ENCODE data around the gene FBXO48.
"Not testable (repeated sequence)": the region's sequence is repeated elsewhere in the genome, so short reads cannot be mapped to it uniquely, and the experiment has no call there.

Gene FBXO48

DNA sequence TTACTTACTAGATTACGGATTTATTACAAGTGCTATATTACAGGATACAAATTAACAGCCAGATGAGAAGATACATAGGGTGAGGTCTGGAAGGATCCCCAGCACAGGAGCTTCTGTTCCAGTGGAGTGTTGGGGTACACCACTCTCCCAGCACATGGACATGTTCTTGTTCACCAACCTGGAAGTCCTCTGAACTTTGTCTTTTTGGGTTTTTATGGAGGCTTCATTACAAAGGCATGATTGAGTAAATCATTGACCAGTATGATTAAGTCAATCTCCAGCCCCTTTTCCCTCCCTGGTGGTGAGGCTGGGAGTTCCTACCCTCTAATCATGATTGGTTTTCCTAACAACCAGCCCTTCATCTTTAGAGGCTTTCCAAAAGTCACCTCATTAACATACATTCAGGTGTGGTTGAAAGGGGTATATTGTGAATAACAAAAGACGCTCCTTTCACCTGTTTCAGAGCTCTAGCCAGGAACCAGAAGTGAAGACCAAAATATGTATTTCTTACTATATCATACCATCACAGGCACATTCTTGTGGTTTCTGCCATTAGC lies 38.6 kb upstream of the FBXO48 start:
- TF ChIP-seq, protein P1, sequence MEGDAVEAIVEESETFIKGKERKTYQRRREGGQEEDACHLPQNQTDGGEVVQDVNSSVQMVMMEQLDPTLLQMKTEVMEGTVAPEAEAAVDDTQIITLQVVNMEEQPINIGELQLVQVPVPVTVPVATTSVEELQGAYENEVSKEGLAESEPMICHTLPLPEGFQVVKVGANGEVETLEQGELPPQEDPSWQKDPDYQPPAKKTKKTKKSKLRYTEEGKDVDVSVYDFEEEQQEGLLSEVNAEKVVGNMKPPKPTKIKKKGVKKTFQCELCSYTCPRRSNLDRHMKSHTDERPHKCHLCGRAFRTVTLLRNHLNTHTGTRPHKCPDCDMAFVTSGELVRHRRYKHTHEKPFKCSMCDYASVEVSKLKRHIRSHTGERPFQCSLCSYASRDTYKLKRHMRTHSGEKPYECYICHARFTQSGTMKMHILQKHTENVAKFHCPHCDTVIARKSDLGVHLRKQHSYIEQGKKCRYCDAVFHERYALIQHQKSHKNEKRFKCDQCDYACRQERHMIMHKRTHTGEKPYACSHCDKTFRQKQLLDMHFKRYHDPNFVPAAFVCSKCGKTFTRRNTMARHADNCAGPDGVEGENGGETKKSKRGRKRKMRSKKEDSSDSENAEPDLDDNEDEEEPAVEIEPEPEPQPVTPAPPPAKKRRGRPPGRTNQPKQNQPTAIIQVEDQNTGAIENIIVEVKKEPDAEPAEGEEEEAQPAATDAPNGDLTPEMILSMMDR (conservative IDR thresholded peaks at IDR 0.05; ENCODE audit: low read length): no peak
- no peak for DNase-seq (ENCODE audit: low read depth)
- H3K4me3 ChIP-seq (ENCODE audit: low read length): no peak overlapping the region

DNA sequence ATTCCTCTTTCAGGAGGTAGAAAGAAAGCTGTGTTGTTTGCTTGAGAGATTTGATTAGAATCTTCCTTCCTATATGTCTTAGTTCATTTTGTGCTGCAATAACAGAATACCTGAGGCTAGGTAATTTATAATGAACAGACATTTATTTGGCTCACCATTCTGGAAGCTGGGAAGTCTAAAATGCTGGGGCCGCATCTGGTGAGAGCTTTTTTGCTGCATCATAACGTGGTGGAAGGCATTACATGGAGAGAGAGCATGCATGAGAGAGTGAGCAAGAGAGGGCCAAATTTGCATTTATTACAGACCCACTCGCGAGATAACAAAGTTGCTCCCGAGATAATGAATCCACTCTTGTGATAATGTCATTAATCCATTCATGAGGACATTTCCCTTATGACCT lies 34.7 kb upstream of the FBXO48 start:
- no peak overlapping the region for H3K4me3 ChIP-seq (ENCODE audit: low read length)
- TF ChIP-seq, protein P1 (conservative IDR thresholded peaks at IDR 0.05; ENCODE audit: low read length): no peak
- DNase-seq (ENCODE audit: low read depth): no peak

DNA sequence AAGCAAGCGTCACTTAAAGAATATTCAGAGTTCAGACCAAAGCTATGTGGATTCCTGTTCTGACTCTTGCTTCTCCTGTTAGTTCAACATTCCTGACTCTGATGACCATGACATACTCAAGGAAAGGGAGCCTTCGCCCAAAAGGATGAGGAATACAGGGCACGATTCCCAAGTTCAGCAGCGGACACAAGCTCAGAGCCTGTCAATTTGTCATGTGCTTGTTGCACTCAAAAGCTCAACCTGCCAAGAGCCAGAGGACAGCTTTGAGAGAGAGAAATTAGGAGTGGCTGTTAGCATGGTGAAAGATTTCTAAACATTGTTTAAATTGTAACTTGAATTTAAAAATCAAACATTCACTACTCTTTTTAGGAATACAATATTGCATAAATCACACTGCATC lies 33.6 kb upstream of the FBXO48 start:
- H3K4me3 ChIP-seq (ENCODE audit: low read length): no peak overlapping the region
- TF ChIP-seq, protein P1 (conservative IDR thresholded peaks at IDR 0.05; ENCODE audit: low read length): no peak
- no peak for DNase-seq (ENCODE audit: low read depth)

DNA sequence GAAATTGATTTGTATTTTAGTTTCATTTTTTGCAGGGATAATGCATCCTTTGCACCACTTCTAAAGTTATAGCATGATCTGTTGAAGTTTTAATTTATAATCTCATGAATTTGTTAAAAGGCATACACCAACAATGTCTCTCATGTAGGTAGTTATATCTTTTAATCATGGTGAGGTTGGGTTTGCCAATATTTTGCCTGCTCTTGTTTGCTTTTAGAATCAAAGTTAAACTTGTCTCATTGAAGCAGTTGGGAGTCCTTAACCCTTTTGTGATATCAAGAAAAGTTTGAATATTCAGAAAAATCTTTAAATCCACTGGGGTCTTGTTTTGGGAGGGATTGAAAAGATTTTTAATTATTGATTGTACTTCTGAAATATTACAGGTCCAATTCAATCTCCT lies 32.0 kb upstream of the FBXO48 start:
- TF ChIP-seq, protein P1 (conservative IDR thresholded peaks at IDR 0.05; ENCODE audit: low read length): no peak
- no peak overlapping the region for H3K4me3 ChIP-seq (ENCODE audit: low read length)
- DNase-seq (ENCODE audit: low read depth): no peak

DNA sequence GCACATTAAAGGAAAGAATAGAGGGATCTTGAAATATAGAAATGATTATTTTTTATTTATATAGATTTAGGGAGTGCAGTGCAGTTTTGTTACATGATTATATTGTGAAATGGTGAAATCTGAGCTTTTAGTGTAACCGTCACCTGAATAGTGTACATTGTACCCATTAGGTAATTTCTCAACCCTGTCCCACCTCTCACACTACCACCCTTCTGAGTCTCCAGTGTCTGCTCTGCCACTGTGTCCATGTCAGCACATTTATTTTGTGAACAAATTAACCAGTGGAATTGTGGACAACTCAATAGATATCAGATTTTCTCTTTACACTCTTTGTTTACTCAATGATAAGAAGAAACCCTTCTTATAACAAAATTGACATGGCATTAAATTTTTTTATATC lies 24.5 kb upstream of the FBXO48 start:
- no peak for DNase-seq (ENCODE audit: low read depth)
- TF ChIP-seq, protein P1 (conservative IDR thresholded peaks at IDR 0.05; ENCODE audit: low read length): no peak
- H3K4me3 ChIP-seq (ENCODE audit: low read length): no peak overlapping the region

DNA sequence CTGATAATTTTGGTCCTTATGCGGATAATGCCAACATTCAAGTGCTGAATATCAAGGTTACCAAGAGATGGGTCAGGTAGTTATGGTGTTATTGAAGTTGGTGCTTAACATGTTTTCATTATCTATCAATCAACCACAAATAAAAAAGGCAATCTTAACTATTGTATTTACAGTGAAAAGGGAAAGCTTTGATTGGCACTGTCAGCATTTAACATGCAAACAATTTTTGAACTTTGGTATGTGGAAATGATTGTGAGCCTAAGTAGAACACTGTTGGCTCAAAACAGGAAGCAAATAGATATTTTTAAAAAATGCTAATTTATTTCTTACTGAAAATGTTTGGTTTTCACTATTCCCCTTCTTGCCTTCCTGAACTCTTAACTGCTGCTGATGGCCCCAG lies 22.2 kb upstream of the FBXO48 start:
- DNase-seq (ENCODE audit: low read depth): no peak
- TF ChIP-seq, protein P1 (conservative IDR thresholded peaks at IDR 0.05; ENCODE audit: low read length): no peak
- no peak overlapping the region for H3K4me3 ChIP-seq (ENCODE audit: low read length)

DNA sequence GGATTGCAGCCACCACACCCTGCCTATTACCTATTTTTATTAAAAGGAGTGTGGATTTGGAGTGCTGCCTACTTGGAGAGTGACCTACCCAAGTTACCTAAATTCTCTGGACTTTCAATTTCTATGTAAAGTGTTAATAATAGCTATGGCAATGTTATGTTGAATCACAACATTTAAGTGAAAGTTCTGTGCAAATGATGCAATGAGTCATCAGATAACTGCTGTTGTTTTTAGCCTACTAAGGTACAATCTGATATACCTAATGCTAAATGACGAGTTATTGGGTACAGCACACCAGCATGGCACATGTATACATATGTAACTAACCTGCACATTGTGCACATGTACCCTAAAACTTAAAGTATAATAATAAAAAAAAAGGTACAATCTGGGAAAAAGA lies 21.5 kb upstream of the FBXO48 start:
- not testable (repeated sequence) for DNase-seq (ENCODE audit: low read depth)

More for the DNA sequence above, 21.5 kb upstream of the FBXO48 start:
- not testable (repeated sequence) for H3K4me3 ChIP-seq (ENCODE audit: low read length)
